Measurements from ENCODE around the gene PKHD1. TPM values are rescaled to one million over a fixed set of nuclear protein-coding genes. Genes with fewer than 3 reads are reported as not detected.

PKHD1 gene
- total RNA-seq (under 1 TPM in 2 of 9 donors, not detected in 7; 0.02 to 0.04 TPM), polyA plus RNA-seq (not detected)
- long read RNA-seq, donor 1, result 0 reads
- long read RNA-seq, donor 2, result 0 reads
- long read RNA-seq, donor 3, result 0 reads

GRCh38 chr6:52087498-52087999 is at the start of gene PKHD1:
Gene PKHD1, minus strand, starts transcription at chr6:52087613. Its CDS starts 2,680 bp downstream, at chr6:52084933.
- DNase-seq, result no peak
- H3K27me3 ChIP-seq, result peaks cover 0 to 6% (median 0%) of the 10 kb centered on the region in 9 donors
- TF ChIP-seq CTCF (IDR thresholded peaks at IDR 0.05) (peak in 7 of 12 donors; percentile 9 to 35 (median 16)), POLR2A (IDR thresholded peaks at IDR 0.05) (no peak)
- intact Hi-C loops (cut with DNase I), result loop anchor here in 1 of 10 donors (10.0 kb wide), 1 partner anchor 147 kb away; no protein-coding TSS in a partner anchor
- no peak within 1 kb of the TSS for H3K4me3 ChIP-seq
- no peak for ATAC-seq
- no peak within 1 kb of the TSS for H3K27ac ChIP-seq
- WGBS, 4 donors, result 28 to 46% (median 41%) methylated on average over 7 of the region's 7 CpGs
- H3K4me1 ChIP-seq, result no peaks in the 10 kb centered on the region
- no peaks in the 10 kb centered on the region for H3K36me3 ChIP-seq
- H3K9me3 ChIP-seq, result no peaks in the 10 kb centered on the region

- intact Hi-C loops (cut with DNase I), result no loop called here
These were observed 49.6 kb upstream of the PKHD1 start for GRCh38 chr6:52136934-52137467.

GRCh38 chr6:52136055-52136454 is 48.6 kb upstream of the PKHD1 start:
- ATAC-seq, result no peak
- no peak overlapping the region for H3K4me3 ChIP-seq
- no peaks in the 10 kb centered on the region for H3K9me3 ChIP-seq
- H3K27ac ChIP-seq, result no peak overlapping the region
- no peak for TF ChIP-seq CTCF (IDR thresholded peaks at IDR 0.05)
- 50 to 63% (median 53%) methylated on average over 4 of the region's 4 CpGs for WGBS, 4 donors
- no peak for DNase-seq
- intact Hi-C loops (cut with DNase I), result no loop called here
- H3K27me3 ChIP-seq, result peaks cover 0 to 11% (median 0%) of the 10 kb centered on the region in 9 donors
- peaks cover 0 to 12% (median 0%) of the 10 kb centered on the region in 12 donors for H3K4me1 ChIP-seq
- H3K36me3 ChIP-seq, result no peaks in the 10 kb centered on the region

More at GRCh38 chr6:52136934-52137467, 49.6 kb upstream of the PKHD1 start:
- H3K36me3 ChIP-seq, result no peaks in the 10 kb centered on the region
- H3K9me3 ChIP-seq, result no peaks in the 10 kb centered on the region
- TF ChIP-seq CTCF (IDR thresholded peaks at IDR 0.05) (no peak), POLR2A (IDR thresholded peaks at IDR 0.05) (no peak)
- H3K4me3 ChIP-seq, result no peak overlapping the region
- WGBS, 4 donors, result 55 to 67% (median 60%) methylated on average over 12 of the region's 12 CpGs
- DNase-seq, result no peak
- no peak for ATAC-seq
- no peak overlapping the region for H3K27ac ChIP-seq
- peaks cover 0 to 11% (median 0%) of the 10 kb centered on the region in 9 donors for H3K27me3 ChIP-seq
- H3K4me1 ChIP-seq, result peaks cover 0 to 12% (median 0%) of the 10 kb centered on the region in 12 donors

GRCh38 chr6:52135217-52135616 is 47.8 kb upstream of the PKHD1 start:
- ATAC-seq, result no peak
- peaks cover 0 to 11% (median 0%) of the 10 kb centered on the region in 9 donors for H3K27me3 ChIP-seq

More at GRCh38 chr6:52135217-52135616, 47.8 kb upstream of the PKHD1 start:
- Histone ChIP-seq H3K4me1 (peaks cover 0 to 9% (median 0%) of the 10 kb centered on the region in 12 donors), H3K4me3 (no peak overlapping the region), H3K27ac (no peak overlapping the region), H3K36me3 (no peaks in the 10 kb centered on the region), H3K9me3 (no peaks in the 10 kb centered on the region)
- 86 to 92% (median 89%) methylated on average over 4 of the region's 4 CpGs for WGBS, 4 donors
- TF ChIP-seq POLR2A (IDR thresholded peaks at IDR 0.05) (no peak), CTCF (IDR thresholded peaks at IDR 0.05) (no peak)
- DNase-seq, result no peak
- intact Hi-C loops (cut with DNase I), result no loop called here

Data from heart left ventricle (tissue), 16 donors.